H1 (cell line): ENCODE results near the gene DLG5. TPM values are rescaled to one million over a fixed set of nuclear protein-coding genes. Genes with fewer than 3 reads are reported as not detected.

Source experiments
- CTCF ChIA-PET: fragments of 300-600 bp; sonication (Branson Sonifier 250); formaldehyde crosslinking; loops from one replicate; lab custom pipeline; 2021; ENCODE audit not compliant: partially characterized antibody; lab: Charles Lee
- POLR2A ChIA-PET: fragments of 300-600 bp; sonication (Branson Sonifier 250); formaldehyde crosslinking; loops from one replicate; lab custom pipeline; 2021; ENCODE audit warnings: inconsistent platforms; ENCODE audit not compliant: partially characterized antibody; lab: Charles Lee
- DNase-seq, 2 experiments: peaks; one replicate each; pipeline versions ENCODE4 v3.0.0 to v3.0.0-alpha.2; 2010 to 2022; ENCODE audit warnings: low spot score in 2 of 2, low read depth in 1 of 2, mixed read lengths in 1 of 2
- FAIRE-seq: peaks from 2 replicates; lab custom pipeline; 2011; peaks lifted over from hg19 to GRCh38; lab: Jason Lieb, UNC
- H2AFZ ChIP-seq: 2 replicates; pipeline ENCODE4 v1.8.1; 2012; ENCODE audit warnings: low read length, inconsistent platforms
- H2AK5ac ChIP-seq: 2 replicates; pipeline ENCODE4 v1.6.1; 2013; ENCODE audit warnings: low read depth, low read length
- H2BK120ac ChIP-seq: replicated peaks from 2 replicates; pipeline ENCODE3; 2013; ENCODE audit warnings: low read depth, low read length, inconsistent platforms
- H2BK12ac ChIP-seq: 2 replicates; pipeline ENCODE4 v1.6.1; 2013; ENCODE audit warnings: low read depth, low read length
- H2BK15ac ChIP-seq: 2 replicates; pipeline ENCODE4 v1.6.1; 2013; ENCODE audit warnings: low read length
- H2BK20ac ChIP-seq: 2 replicates; pipeline ENCODE4 v1.6.1; 2013; ENCODE audit warnings: low read length
- H2BK5ac ChIP-seq: 2 replicates; pipeline ENCODE4 v1.6.1; 2013; ENCODE audit warnings: low read depth, low read length
- H3K14ac ChIP-seq: 2 replicates; pipeline ENCODE4 v1.6.1; 2013; ENCODE audit warnings: inconsistent platforms; ENCODE audit not compliant: insufficient read length
- H3K18ac ChIP-seq: 2 replicates; pipeline ENCODE4 v1.6.1; 2013; ENCODE audit warnings: low read length; ENCODE audit errors: extremely low read depth
- H3K23ac ChIP-seq: 2 replicates; pipeline ENCODE4 v1.6.1; 2013; ENCODE audit warnings: inconsistent platforms; ENCODE audit not compliant: insufficient read length
- H3K23me2 ChIP-seq: 2 replicates; pipeline ENCODE4 v1.6.1; 2013; ENCODE audit warnings: low read depth, low read length
- H3K27ac ChIP-seq: 2 replicates; pipeline ENCODE4 v1.6.1; 2011; ENCODE audit warnings: low read depth, low read length, inconsistent platforms
- H3K27me3 ChIP-seq, 4 experiments: replicated peaks in 1 of 4; 1 replicate in 1 of 4; 2 replicates in 3 of 4; pipeline versions ENCODE4 v1.6.1 to v1.8.1; 2011 to 2013; ENCODE audit warnings: low read length in 3 of 4, mild to moderate bottlenecking in 3 of 4, inconsistent platforms in 2 of 4, mixed read lengths in 2 of 4, moderate library complexity in 1 of 4; ENCODE audit not compliant: control insufficient read depth in 3 of 4, insufficient read depth in 3 of 4; ENCODE audit errors: extremely low read depth in 1 of 4
- H3K36me3 ChIP-seq, 4 experiments: 2 replicates each; pipeline versions ENCODE4 v1.6.1 to v1.8.1; 2011 to 2013; ENCODE audit warnings: mild to moderate bottlenecking in 4 of 4, low read length in 3 of 4, moderate library complexity in 2 of 4, control low read depth in 1 of 4, inconsistent platforms in 1 of 4; ENCODE audit not compliant: insufficient read depth in 4 of 4, control insufficient read depth in 2 of 4
- H3K4ac ChIP-seq: replicated peaks from 2 replicates; pipeline ENCODE3; 2013; ENCODE audit warnings: low read length, low read depth, mixed read lengths, inconsistent platforms; ENCODE audit not compliant: insufficient read length
- H3K4me1 ChIP-seq, 4 experiments: replicated peaks in 1 of 4; 1 replicate in 1 of 4; 2 replicates in 3 of 4; pipeline versions ENCODE4 v1.6.1 to v1.8.1; 2011 to 2013; ENCODE audit warnings: low read length in 3 of 4, inconsistent platforms in 2 of 4, mixed read lengths in 1 of 4; ENCODE audit not compliant: insufficient read depth in 4 of 4, control insufficient read depth in 3 of 4
- H3K4me2 ChIP-seq, 2 experiments: 2 replicates each; pipeline versions ENCODE4 v1.6.1 to v1.8.1; 2011 to 2013; ENCODE audit warnings: low read depth in 2 of 2, low read length in 2 of 2, control low read depth in 1 of 2, inconsistent platforms in 1 of 2, mild to moderate bottlenecking in 1 of 2; ENCODE audit not compliant: insufficient read depth in 1 of 2
- H3K4me3 ChIP-seq, 4 experiments: fragments of 200-600, 300-600 bp in 1 of 4; sonication (generic), shearing (Covaris generic), sonication (Bioruptor Twin) in 1 of 4; 2 replicates each; pipeline versions ENCODE4 v1.5.1 to v1.8.1; 2011 to 2016; ENCODE audit warnings: low read length in 4 of 4, low read depth in 3 of 4, control low read depth in 2 of 4, inconsistent platforms in 2 of 4, mild to moderate bottlenecking in 2 of 4, mixed read lengths in 1 of 4, moderate library complexity in 1 of 4; ENCODE audit not compliant: insufficient read depth in 2 of 4; ENCODE audit errors: extremely low read depth in 1 of 4
- H3K56ac ChIP-seq: replicated peaks from 2 replicates; pipeline ENCODE3; 2013; ENCODE audit warnings: low read depth, mild to moderate bottlenecking, mixed read lengths, low read length, inconsistent platforms; ENCODE audit not compliant: insufficient read length
- H3K79me1 ChIP-seq: 2 replicates; pipeline ENCODE4 v1.6.1; 2013; ENCODE audit warnings: low read depth, low read length, control low read depth
- H3K79me2 ChIP-seq, 2 experiments: 2 replicates each; pipeline versions ENCODE4 v1.6.1 to v1.8.1; 2012 to 2013; ENCODE audit warnings: low read length in 2 of 2, mild to moderate bottlenecking in 2 of 2, inconsistent platforms in 1 of 2; ENCODE audit not compliant: insufficient read depth in 2 of 2, control insufficient read depth in 1 of 2
- H3K9ac ChIP-seq, 4 experiments: replicated peaks in 1 of 4; 1 replicate in 1 of 4; 2 replicates in 3 of 4; pipeline versions ENCODE4 v1.6.1 to v1.8.1; 2011 to 2013; ENCODE audit warnings: low read depth in 3 of 4, low read length in 3 of 4, control low read depth in 2 of 4, mild to moderate bottlenecking in 2 of 4, moderate library complexity in 2 of 4, inconsistent platforms in 1 of 4; ENCODE audit errors: extremely low read depth in 1 of 4
- H3K9me3 ChIP-seq, 2 experiments: 2 replicates each; pipeline versions ENCODE4 v1.6.1 to v1.8.1; 2012 to 2013; ENCODE audit warnings: mild to moderate bottlenecking in 2 of 2, moderate library complexity in 2 of 2, control low read depth in 1 of 2, inconsistent platforms in 1 of 2, low read depth in 1 of 2, low read length in 1 of 2, mixed read lengths in 1 of 2; ENCODE audit not compliant: insufficient read depth in 2 of 2
- H4K20me1 ChIP-seq, 2 experiments: replicated peaks in 1 of 2; 2 replicates each; pipeline versions ENCODE3 to v1.8.1; 2011 to 2013; ENCODE audit warnings: inconsistent platforms in 2 of 2, low read length in 2 of 2, mild to moderate bottlenecking in 1 of 2; ENCODE audit not compliant: insufficient read depth in 2 of 2, control insufficient read depth in 1 of 2
- H4K5ac ChIP-seq: 2 replicates; pipeline ENCODE4 v1.6.1; 2013; ENCODE audit warnings: low read length, low read depth, mixed read lengths, inconsistent platforms; ENCODE audit not compliant: insufficient read length
- H4K8ac ChIP-seq: 2 replicates; pipeline ENCODE4 v1.8.0; 2013; ENCODE audit warnings: mild to moderate bottlenecking, moderate library complexity, low read length, inconsistent platforms; ENCODE audit not compliant: insufficient read depth; ENCODE audit errors: extremely low read depth
- H4K91ac ChIP-seq: replicated peaks from 2 replicates; pipeline ENCODE3; 2013; ENCODE audit warnings: low read length, mixed read lengths, inconsistent platforms; ENCODE audit not compliant: insufficient read length
- ATF2 ChIP-seq: IDR thresholded peaks from 2 replicates; pipeline ENCODE4 v1.6.1; 2012; ENCODE audit warnings: low read length, inconsistent platforms
- CHD2 ChIP-seq: IDR thresholded peaks from 2 replicates; pipeline ENCODE4 v1.6.1; 2012; ENCODE audit warnings: low read length, improper control_type of control experiment
- JUND ChIP-seq: IDR thresholded peaks from 2 replicates; pipeline ENCODE4 v1.6.1; 2011; ENCODE audit warnings: mild to moderate bottlenecking, improper control_type of control experiment, low read length
- KDM4A ChIP-seq: IDR thresholded peaks from one replicate; pipeline ENCODE4 v1.7.1; 2012; ENCODE audit warnings: low read depth, mild to moderate bottlenecking, moderate library complexity, low read length, inconsistent platforms; ENCODE audit not compliant: severe bottlenecking
- MAFK ChIP-seq: IDR thresholded peaks from 2 replicates; pipeline ENCODE4 v1.6.1; 2012; ENCODE audit warnings: low read depth, mild to moderate bottlenecking, improper control_type of control experiment, low read length
- NANOG ChIP-seq: IDR thresholded peaks from 2 replicates; pipeline ENCODE4 v1.6.1; 2011; ENCODE audit warnings: low read length, low read depth, mild to moderate bottlenecking, inconsistent platforms; ENCODE audit not compliant: insufficient read depth, poor library complexity, severe bottlenecking
- RAD21 ChIP-seq, 2 experiments: IDR thresholded peaks in 1 of 2; conservative IDR thresholded peaks in 1 of 2; 2 replicates each; pipeline ENCODE4 v1.6.1; 2011; ENCODE audit warnings: low read depth in 2 of 2, low read length in 2 of 2, improper control_type of control experiment in 1 of 2, inconsistent platforms in 1 of 2, mild to moderate bottlenecking in 1 of 2, moderate library complexity in 1 of 2
- SRF ChIP-seq: IDR thresholded peaks from 2 replicates; pipeline ENCODE4 v1.6.1; 2011; ENCODE audit warnings: mild to moderate bottlenecking, low read depth, low read length, moderate library complexity
- YY1 ChIP-seq: IDR thresholded peaks from 2 replicates; pipeline ENCODE4 v1.6.1; 2011; ENCODE audit warnings: low read depth, mild to moderate bottlenecking, low read length
- ZNF274 ChIP-seq: IDR thresholded peaks from 2 replicates; pipeline ENCODE4 v1.7.0; 2012; ENCODE audit warnings: low read length, borderline replicate concordance; ENCODE audit errors: extremely low read depth
- WGBS, 2 experiments: shearing (Covaris generic) in 1 of 2; methylation state at CpG; one replicate each; pipeline versions ENCODE4 v1.1.6 to v1.1.7; 2013 to 2015; ENCODE audit warnings: low lambda C conversion rate in 2 of 2, mixed read lengths in 2 of 2, inconsistent platforms in 1 of 2, low coverage in 1 of 2, missing lambda C conversion rate in 1 of 2; ENCODE audit not compliant: insufficient replicate concordance in 2 of 2, insufficient coverage in 1 of 2, insufficient read length in 1 of 2; ENCODE audit errors: extremely low coverage in 1 of 2, missing lambda C conversion rate in 1 of 2; 5-methylcytosine and 5-hydroxymethylcytosine counted together
- polyA plus RNA-seq, 7 experiments: library from polyadenylated mRNA; depleted of rRNA in 3 of 7; stranded (reverse) in 5 of 7; unstranded in 2 of 7; fragments of >200 nt in 5 of 7; fragments of 200-250 nt in 2 of 7; gene quantifications; 1 replicate in 5 of 7; 2 replicates in 1 of 7; 4 replicates in 1 of 7; pipeline versions ENCODE4 v1.2.1 to v1.2.3, GENCODE V29; 2011 to 2013; ENCODE audit warnings: missing spikeins in 2 of 7, mixed read lengths in 2 of 7
- total RNA-seq: library from RNA; stranded (reverse); fragmentation: NEBNext Ultra II Directional; extraction: Animal tissue kit (Norgen Biotek cat#: 25700); gene quantifications from 2 replicates; pipeline ENCODE4 v1.2.1, GENCODE V29; 2021

The DLG5 gene
- total and polyA plus RNA-seq, 2 of the 8 experiments (the other 6 are each of a cell fraction or from before 2014, with no cell fraction given) = 15.6 to 71.4 TPM

- Histone ChIP-seq H3K36me3 (peaks cover 0 to 11% (median 1%) of the 10 kb centered on the region in 4 experiments; a peak in 3 of 8 replicates), H3K79me1 (peaks cover 2% of the 10 kb centered on the region; the same call in 1 of the 2 replicates)
These were observed 62.3 kb downstream of the DLG5 start for GRCh38 chr10:77864151-77864851.

More at GRCh38 chr10:77864151-77864851, 62.3 kb downstream of the DLG5 start:
- TF ChIP-seq JUND = no peak
- no peak for TF ChIP-seq NANOG
- TF ChIP-seq CHD2 = no peak
- TF ChIP-seq YY1 = no peak
- no peak for TF ChIP-seq ZNF274
- no peak for TF ChIP-seq RAD21 (IDR thresholded peaks at IDR 0.05 in 1 of 2, conservative IDR thresholded peaks at IDR 0.05 in 1 of 2; ENCODE audit: low read depth in 2 of 2, low read length in 2 of 2)
- TF ChIP-seq SRF = no peak
- no peak for TF ChIP-seq KDM4A
- TF ChIP-seq MAFK = no peak
- TF ChIP-seq ATF2 = no peak
- Histone ChIP-seq H3K18ac (no peak overlapping the region), H3K4ac (no peak overlapping the region), H3K4me1 (peaks cover 3 to 25% (median 11%) of the 10 kb centered on the region in 4 experiments), H3K79me2 (peaks cover 0 to 24% of the 10 kb centered on the region in 2 experiments; a peak in 2 of 4 replicates), H4K5ac (no peak overlapping the region), H3K23ac (no peak overlapping the region), H3K27ac (0 out of 2 replicates have a peak overlapping the region, but pooled peaks have one; percentile 15), H3K56ac (no peak overlapping the region), H3K27me3 (no peaks in the 10 kb centered on the region), H2BK5ac (peak overlapping the region; percentile 54; the same call in 1 of the 2 replicates), H3K9ac (no peak overlapping the region), H4K8ac (no peak overlapping the region), H4K20me1 (peaks cover 0 to 2% of the 10 kb centered on the region in 2 experiments), H2BK15ac (0 out of 2 replicates have a peak overlapping the region, but pooled peaks have one; percentile 14), H2BK20ac (no peak overlapping the region), H3K4me3 (no peak overlapping the region), H3K4me2 (no peak overlapping the region), H3K9me3 (no peaks in the 10 kb centered on the region), H3K23me2 (no peaks in the 10 kb centered on the region), H2AFZ (no peak overlapping the region), H3K14ac (no peak overlapping the region), H2BK120ac (no peak overlapping the region), H2BK12ac (peak overlapping the region; percentile 64; the same call in 1 of the 2 replicates), H2AK5ac (0 out of 2 replicates have a peak overlapping the region, but pooled peaks have one; percentile 17), H4K91ac (no peak overlapping the region)
- 86% methylated on average over 10 of the region's 11 CpGs; no CpG with 5 or more reads in 1 of the 2 experiments for WGBS, 2 experiments
- DNase-seq (no peak), FAIRE-seq (no peak)
- POLR2A ChIA-PET = interaction anchor here (1.0 kb wide), 1 partner anchor 13 kb away, joined by 3 read pairs; no protein-coding TSS in a partner anchor
- CTCF ChIA-PET = interaction anchor here (1.1 to 17.9 kb wide), 4 partner anchors 14 to 111 kb away, joined by 3 to 169 read pairs (median 10); no protein-coding TSS in a partner anchor
